ENCODE results near the gene CEP63.

Gene CEP63

GRCh38 chr3:134608771-134609435 lies 123.0 kb downstream of the CEP63 start:
- DNase-seq (ENCODE audit: low spot score), result no peak

DNA sequence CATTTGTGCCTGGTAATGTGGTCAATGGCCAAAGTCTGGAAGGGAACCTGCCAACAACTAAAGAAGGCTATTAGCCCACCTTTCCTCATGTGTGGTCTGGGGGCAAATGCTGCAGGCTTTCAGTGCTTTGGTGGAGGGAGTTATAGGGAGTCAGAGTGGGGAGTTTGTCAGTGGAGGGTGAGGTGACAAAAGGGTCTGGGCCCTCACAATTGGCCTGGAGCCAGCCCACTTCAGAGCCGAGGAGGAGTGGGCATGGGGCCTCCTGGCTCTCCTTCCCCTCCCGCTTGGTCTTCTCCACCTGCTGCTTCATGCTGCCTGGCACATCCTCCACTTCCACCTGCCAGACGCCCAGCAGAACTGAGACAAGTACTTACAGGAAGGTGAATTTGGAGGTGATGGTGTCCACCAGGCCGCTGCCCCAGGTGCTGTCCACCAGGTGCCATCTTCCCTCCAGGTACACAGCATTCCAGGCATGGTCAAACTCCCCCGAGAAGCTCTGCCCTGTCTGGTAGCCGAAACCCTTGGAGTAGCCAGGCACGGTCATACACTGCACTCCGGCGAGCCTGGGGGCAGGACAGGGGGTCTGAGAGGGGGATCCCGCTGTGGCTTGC lies 124.1 kb downstream of the CEP63 start:
- DNase-seq (ENCODE audit: low spot score), result no peak

DNA sequence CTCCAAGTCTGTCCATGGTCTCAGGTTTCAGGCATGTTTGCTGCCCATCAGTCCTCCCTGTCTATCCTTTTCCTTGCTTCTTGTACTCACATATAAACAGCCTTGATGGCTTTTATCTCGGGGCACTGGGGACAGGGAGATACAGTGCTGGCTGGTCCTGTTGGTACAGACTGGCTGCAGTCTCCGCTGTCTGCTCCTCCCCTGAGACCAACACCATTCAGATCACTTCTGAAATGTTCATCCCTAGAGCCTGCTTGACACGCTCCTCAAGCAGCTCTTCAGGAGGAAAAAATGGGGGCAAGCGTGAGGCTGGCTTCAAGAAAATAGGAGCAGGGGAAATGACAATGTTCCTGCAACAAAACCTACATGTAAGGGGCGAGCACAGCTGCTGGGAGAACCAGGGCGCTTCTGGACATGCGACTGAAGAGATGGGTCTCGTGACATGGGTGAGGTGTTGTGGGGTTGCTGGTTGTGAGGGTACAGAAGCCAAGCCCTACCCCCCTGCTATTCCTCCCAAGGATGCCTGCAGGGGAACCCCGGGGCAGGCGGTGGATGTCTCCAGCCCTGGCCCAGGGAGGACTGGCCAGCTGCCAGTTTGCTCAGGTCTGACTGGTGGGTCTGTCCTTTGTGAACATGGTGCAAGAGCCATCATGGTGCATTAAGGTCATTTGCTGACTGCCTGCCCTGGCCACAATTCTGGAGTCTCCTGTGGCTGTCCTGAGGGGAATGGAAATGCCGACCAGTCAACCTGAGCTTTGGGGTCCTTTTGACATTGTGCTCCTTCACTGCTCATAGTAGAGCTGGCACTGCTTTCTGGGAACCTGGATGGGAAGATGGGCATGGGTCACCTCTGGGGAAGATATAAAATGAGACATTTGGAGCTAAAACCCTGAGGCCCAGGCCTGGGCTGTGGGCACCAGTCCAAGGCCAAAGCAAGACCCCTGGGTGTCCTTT lies 124.9 kb downstream of the CEP63 start:
- no peak for DNase-seq (ENCODE audit: low spot score)

DNA sequence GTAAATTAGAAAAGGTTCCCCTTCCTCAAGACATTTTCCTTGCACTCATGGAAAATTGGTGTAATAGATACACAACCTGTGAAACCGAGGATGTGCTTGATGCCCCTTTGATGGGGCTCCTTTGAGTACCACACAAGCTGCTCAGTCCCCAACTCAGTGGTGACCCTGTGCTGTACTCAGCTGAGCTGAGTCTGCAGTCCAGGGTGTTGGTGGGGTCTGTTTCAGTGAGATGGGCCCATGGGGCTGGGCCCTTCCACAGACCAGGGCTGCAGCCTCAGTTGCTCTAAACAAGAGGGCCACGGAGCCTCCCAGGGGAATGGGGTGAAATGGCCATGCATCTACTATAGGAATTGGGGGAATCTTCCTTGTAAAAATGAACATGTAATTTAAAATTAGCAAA lies 125.7 kb downstream of the CEP63 start:
- DNase-seq (ENCODE audit: low spot score), result no peak

- no peak for DNase-seq (ENCODE audit: low spot score)
Observed at GRCh38 chr3:134613006-134613520, 127.2 kb downstream of the CEP63 start.

- no peak for DNase-seq (ENCODE audit: low spot score)
Observed at GRCh38 chr3:134614955-134615354, 129.1 kb downstream of the CEP63 start.

- no peak for DNase-seq (ENCODE audit: low spot score)
Observed at GRCh38 chr3:134615743-134616142, 129.9 kb downstream of the CEP63 start.

DNA sequence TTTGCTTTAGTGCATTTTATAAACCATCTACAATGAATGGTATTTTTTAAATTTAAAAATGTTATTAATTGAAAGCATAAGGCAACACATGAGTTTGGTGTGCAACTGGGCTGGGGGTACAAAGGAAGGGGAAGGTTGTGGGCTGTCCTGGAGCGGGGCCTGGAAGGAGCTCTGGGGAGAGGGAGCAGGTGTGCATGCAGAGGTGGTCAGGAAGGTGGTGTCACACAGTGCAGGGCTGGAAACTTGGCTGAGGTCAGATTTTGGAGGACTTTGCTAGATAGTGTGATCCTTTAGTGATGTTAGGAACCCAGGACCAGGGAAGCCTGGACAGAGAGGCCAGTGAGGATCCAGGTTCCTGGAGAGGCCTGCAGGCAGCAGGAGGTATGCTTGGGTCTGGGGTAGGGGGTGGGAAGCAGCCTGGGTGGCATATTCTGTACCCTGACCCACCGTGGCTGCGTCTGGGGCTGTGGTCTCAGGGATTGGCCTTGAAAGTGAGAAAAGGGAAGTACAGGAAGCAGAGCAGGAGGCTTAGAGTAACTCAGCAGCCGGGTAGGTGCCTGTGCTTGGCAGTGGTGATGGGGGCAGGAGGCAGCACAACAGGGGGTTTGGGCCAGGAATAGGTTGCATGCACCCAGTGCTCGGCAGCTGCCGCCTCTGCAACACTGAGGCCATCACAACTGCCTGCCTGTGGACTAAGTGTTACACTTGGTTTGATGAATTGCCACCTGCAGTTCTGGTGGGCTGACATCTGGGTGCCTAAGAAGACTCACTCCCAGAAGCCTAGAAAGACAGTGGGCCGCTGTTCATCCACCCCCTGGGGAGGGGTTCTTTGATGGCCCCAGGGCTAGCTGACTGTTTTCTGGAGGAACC lies 132.0 kb downstream of the CEP63 start:
- DNase-seq (ENCODE audit: low spot score), result no peak

DNA sequence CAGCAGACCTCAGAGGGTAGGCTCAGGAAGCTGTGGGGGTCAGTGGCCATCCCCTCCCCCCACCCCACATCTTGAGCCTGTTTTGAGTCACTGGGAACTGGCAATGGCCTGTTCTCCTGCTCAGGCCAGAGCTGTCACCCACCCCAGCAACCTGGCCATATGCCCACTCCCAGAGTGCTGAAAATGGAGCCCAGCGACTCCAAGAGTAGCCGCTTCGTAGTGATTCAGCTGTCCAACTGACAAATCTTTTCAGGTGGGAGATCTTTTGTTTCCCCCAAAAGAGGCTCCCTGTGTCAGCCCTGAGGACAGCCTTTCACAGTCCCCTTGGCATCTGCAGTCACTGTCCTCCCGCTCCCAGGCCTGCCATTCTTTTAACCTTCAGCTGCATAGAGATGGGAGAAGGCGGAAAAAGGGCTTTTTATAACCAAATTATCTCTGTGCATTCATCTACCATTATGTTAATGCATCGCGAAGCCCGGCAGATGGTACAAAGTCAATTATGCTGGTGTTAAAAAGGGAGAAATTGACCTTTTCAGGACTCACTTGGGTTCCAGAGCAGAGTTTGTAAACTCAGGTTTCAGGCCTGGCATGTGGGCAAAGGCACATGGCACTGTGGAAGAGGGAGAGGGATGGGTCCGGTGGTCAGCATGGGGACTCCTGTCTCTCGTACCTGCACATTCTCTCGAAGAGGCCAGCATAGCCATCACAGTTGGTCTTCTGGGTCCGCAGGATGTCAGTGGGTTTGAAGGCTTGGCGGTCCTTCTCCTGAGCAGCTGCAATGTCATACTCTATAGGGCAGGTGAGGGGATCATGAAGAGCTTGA lies 132.8 kb downstream of the CEP63 start:
- DNase-seq (ENCODE audit: low spot score), result no peak

DNA sequence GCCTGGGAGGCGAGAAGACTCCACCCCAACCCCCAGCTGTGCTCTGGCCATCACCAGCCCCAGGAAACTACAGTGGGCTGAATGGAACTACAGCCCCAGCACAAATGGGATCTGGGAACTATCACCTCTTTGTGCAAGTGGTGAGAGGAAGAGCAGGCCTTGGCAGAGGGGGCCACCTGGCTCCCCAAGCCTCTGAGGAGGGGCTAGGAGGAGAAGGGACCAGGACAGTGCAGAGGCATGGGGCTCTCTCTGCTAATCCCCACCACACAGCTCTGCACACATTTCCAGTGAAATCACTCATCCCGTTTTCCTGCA lies 133.4 kb downstream of the CEP63 start:
- DNase-seq (ENCODE audit: low spot score), result no peak

GRCh38 chr3:134619884-134620445 lies 134.1 kb downstream of the CEP63 start:
- no peak for DNase-seq (ENCODE audit: low spot score)

GRCh38 chr3:134620476-134621115 lies 134.7 kb downstream of the CEP63 start:
- no peak for DNase-seq (ENCODE audit: low spot score)

DNA sequence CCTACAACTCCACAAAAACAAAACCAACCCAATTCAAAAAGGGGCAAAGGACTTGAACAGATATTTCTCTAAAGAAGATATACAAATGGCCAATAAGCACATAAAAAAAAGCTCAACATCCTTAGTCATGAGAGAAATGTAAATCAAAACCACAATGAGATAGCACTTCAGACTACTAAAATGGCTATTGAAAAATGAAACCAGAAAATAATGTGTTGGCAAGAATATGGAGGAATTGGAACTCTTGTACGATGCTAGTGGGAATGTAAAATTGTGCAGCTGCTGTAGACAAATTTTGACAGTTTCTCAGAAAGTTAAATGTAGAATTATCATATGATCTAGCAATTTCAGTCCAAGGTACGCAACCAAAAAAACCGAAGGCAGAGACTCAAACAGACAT lies 136.0 kb downstream of the CEP63 start:
- DNase-seq (ENCODE audit: low spot score), result no peak

GRCh38 chr3:134622806-134623365 lies 137.0 kb downstream of the CEP63 start:
- no peak for DNase-seq (ENCODE audit: low spot score)

- DNase-seq (ENCODE audit: low spot score), result no peak
Observed at GRCh38 chr3:134623615-134624245, 137.9 kb downstream of the CEP63 start.
